Suprapubic skin (tissue), 4 donors: ENCODE measurements around the gene TXNDC11. TPM values are rescaled to one million over a fixed set of nuclear protein-coding genes. Genes with fewer than 3 reads are reported as not detected.

ENCODE experiments used
- DNase-seq, 2 donors: peaks; one replicate each; pipeline ENCODE4 v3.0.0-alpha.2; 2019; ENCODE audit warnings: low spot score in 2 of 2
- H3K27ac ChIP-seq: fragments of 200-600 bp; sonication (generic); one replicate; pipeline ENCODE4 v1.5.1; 2019
- H3K27me3 ChIP-seq: fragments of 200-600 bp; sonication (generic); one replicate; pipeline ENCODE4 v1.5.1; 2019
- H3K36me3 ChIP-seq: fragments of 200-600 bp; sonication (generic); one replicate; pipeline ENCODE4 v1.5.1; 2019
- H3K4me1 ChIP-seq: fragments of 200-600 bp; sonication (generic); one replicate; pipeline ENCODE4 v1.5.1; 2019
- H3K4me3 ChIP-seq: fragments of 200-600 bp; sonication (generic); one replicate; pipeline ENCODE4 v1.5.1; 2019; ENCODE audit warnings: mild to moderate bottlenecking
- H3K9me3 ChIP-seq: fragments of 200-600 bp; sonication (generic); one replicate; pipeline ENCODE4 v1.5.1; 2019
- EP300 ChIP-seq: sonication (generic); formaldehyde crosslinking; IDR thresholded peaks from one replicate; pipeline ENCODE4 v1.6.1; 2017; ENCODE audit warnings: antibody characterized with exemption
- POLR2A ChIP-seq, 2 donors: fragments of 450-650 bp; IDR thresholded peaks; one replicate each; pipeline ENCODE4 v1.6.1; 2017; ENCODE audit warnings: antibody characterized with exemption in 2 of 2, mild to moderate bottlenecking in 2 of 2, moderate library complexity in 2 of 2
- POLR2AphosphoS5 ChIP-seq, 3 donors: sonication (generic); formaldehyde crosslinking; IDR thresholded peaks; one replicate each; pipeline ENCODE4 v1.6.1; 2017; ENCODE audit warnings: antibody characterized with exemption in 3 of 3
- WGBS: methylation state at CpG from one replicate; pipeline ENCODE4 v1.1.5; 2018; 5-methylcytosine and 5-hydroxymethylcytosine counted together
- total RNA-seq, 4 donors: library from RNA; depleted of rRNA; stranded (reverse); fragments of >200 nt; gene quantifications; one replicate each; pipeline ENCODE4 v1.1.0, GENCODE V29; 2016
- TF ChIP-seq, protein P1 (sequence below), 2 donors: fragments of 200-600 bp in 1 of 2; fragments of 450-650 bp in 1 of 2; sonication (generic) in 1 of 2; IDR thresholded peaks; one replicate each; pipeline ENCODE4 v1.5.1; 2016 to 2019; ENCODE audit warnings: antibody characterized with exemption in 2 of 2, mild to moderate bottlenecking in 1 of 2, moderate library complexity in 1 of 2

Gene TXNDC11
- total RNA-seq, 4 donors from 2014 or later: 31.0 to 42.2 (median 35.1) TPM

DNA sequence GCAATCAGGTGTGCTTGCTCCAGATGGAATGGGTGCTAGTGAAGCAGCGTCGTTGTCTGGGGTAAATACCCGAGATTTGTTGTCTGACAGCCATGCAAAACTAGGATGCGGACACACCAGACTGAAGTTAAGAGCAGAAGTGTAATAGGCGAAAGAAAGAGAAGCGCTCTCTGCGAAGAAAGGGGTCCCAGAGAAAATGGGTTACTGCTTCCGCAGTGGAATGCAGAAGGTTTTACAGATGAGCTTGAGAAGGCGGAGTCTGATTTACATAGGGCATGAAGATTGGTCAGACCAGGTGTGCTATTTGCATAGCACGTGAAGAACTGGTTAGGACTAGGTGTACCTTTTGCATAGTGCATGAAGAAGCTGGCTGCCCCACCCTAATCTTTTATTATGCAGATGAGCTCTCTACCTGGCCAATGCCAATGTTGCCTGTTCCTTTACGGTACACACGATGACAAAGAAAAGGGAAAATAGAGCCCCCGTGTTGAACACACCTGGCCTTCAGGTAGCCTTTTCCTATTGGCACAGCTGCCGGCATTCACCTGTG, 106.4 kb downstream of the TXNDC11 start:
- peak overlapping the region; percentile 62 for H3K27ac ChIP-seq
- H3K9me3 ChIP-seq: no peaks in the 10 kb centered on the region
- no peaks in the 10 kb centered on the region for H3K27me3 ChIP-seq
- TF ChIP-seq POLR2A (IDR thresholded peaks at IDR 0.05) (no peak), POLR2AphosphoS5 (IDR thresholded peaks at IDR 0.05) (peak in 1 of 3 donors; percentile 8)
- no peaks in the 10 kb centered on the region for H3K36me3 ChIP-seq
- peak overlapping the region; percentile 22 for H3K4me3 ChIP-seq
- WGBS: 51% methylated on average over 14 of the region's 14 CpGs
- peaks cover 51% of the 10 kb centered on the region for H3K4me1 ChIP-seq
- DNase-seq: no peak

DNA sequence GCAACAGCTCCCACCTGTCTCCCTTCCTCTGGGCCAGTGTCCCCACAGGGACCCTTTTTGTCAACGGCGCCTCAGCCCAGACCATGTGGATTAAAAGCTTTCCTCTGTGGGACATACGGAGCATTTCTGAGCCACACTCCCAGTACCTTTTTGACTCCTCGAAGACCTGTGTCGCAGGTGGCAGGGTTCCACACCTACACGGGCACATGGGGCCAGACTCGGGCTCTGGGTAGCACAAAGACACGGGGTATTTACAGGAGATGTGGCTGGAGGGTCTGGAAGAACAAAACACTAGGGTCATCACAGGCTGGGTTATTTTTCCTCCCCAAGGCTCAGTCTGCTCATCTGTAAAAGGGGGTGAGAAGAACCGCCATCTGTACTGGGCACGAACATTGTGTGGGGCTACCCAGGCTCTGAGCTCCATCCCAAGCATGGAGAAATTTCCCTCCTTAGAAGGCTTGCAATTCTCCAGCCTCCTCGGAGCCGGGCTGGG, 106.9 kb downstream of the TXNDC11 start:
- H3K4me1 ChIP-seq: peaks cover 46% of the 10 kb centered on the region
- no peak for DNase-seq
- peak overlapping the region; percentile 62 for H3K27ac ChIP-seq
- H3K4me3 ChIP-seq: peak overlapping the region; percentile 22
- no peaks in the 10 kb centered on the region for H3K27me3 ChIP-seq
- no peaks in the 10 kb centered on the region for H3K36me3 ChIP-seq
- TF ChIP-seq POLR2A (IDR thresholded peaks at IDR 0.05): no peak
- TF ChIP-seq, protein P1, sequence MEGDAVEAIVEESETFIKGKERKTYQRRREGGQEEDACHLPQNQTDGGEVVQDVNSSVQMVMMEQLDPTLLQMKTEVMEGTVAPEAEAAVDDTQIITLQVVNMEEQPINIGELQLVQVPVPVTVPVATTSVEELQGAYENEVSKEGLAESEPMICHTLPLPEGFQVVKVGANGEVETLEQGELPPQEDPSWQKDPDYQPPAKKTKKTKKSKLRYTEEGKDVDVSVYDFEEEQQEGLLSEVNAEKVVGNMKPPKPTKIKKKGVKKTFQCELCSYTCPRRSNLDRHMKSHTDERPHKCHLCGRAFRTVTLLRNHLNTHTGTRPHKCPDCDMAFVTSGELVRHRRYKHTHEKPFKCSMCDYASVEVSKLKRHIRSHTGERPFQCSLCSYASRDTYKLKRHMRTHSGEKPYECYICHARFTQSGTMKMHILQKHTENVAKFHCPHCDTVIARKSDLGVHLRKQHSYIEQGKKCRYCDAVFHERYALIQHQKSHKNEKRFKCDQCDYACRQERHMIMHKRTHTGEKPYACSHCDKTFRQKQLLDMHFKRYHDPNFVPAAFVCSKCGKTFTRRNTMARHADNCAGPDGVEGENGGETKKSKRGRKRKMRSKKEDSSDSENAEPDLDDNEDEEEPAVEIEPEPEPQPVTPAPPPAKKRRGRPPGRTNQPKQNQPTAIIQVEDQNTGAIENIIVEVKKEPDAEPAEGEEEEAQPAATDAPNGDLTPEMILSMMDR (IDR thresholded peaks at IDR 0.05): no peak
- TF ChIP-seq EP300: no peak
- no peak for TF ChIP-seq POLR2AphosphoS5 (IDR thresholded peaks at IDR 0.05)
- WGBS: 82% methylated on average over 12 of the region's 12 CpGs
- no peaks in the 10 kb centered on the region for H3K9me3 ChIP-seq

DNA sequence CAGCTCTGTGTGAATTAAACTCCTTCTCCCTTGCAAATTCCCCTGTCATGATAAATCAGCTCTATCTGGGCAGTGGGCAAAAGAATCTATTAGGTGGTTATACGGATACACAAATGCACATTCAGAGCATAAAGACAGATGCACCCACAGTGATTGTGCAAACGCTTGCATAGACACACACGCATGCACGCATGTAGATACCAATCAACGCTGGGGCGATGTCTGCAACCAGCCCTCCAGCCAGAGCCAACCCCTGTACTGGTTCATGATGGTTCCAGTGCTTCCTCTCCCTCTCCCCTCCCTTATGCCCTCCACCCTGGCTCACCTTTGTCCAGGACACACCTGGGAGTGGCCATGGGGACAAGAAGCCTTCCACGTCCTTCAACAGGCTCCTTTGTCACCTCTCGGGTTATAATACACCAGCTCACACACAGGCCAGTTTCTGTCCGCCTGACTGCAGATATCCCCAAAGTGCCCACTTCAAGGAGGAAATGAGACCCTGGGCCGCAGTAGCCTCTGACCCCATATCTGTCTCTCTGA, 107.5 kb downstream of the TXNDC11 start:
- H3K9me3 ChIP-seq: no peaks in the 10 kb centered on the region
- no peak overlapping the region for H3K27ac ChIP-seq
- TF ChIP-seq EP300 (no peak), POLR2AphosphoS5 (IDR thresholded peaks at IDR 0.05) (no peak), POLR2A (IDR thresholded peaks at IDR 0.05) (no peak)
- TF ChIP-seq, protein P1 (IDR thresholded peaks at IDR 0.05): no peak
- 82% methylated on average over 10 of the region's 10 CpGs for WGBS
- no peak overlapping the region for H3K4me3 ChIP-seq
- no peaks in the 10 kb centered on the region for H3K27me3 ChIP-seq
- H3K36me3 ChIP-seq: no peaks in the 10 kb centered on the region
- no peak for DNase-seq
- H3K4me1 ChIP-seq: peaks cover 41% of the 10 kb centered on the region

DNA sequence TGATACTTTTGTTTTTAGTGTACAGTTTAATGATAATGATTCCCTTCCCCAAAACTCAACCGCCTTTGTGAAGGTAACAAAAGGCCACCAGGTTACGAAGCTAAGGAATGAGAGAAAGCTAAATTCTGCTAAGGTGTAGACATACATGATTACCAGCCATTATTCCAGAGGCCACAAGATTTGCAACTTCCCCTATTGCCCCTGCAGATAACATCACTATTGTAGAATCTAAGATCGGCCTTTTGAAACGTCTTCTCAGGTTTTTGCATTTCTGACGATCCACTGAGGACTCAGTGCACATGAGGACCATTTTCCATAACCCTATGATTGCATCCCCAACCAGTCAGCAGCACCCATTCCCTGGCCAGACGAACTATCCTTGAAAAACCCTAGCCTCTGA, 108.3 kb downstream of the TXNDC11 start:
- Histone ChIP-seq H3K27me3 (no peaks in the 10 kb centered on the region), H3K4me1 (peaks cover 42% of the 10 kb centered on the region), H3K36me3 (no peaks in the 10 kb centered on the region), H3K27ac (no peak overlapping the region), H3K4me3 (no peak overlapping the region), H3K9me3 (no peaks in the 10 kb centered on the region)
- TF ChIP-seq, protein P1 (IDR thresholded peaks at IDR 0.05): no peak
- TF ChIP-seq EP300 (no peak), POLR2A (IDR thresholded peaks at IDR 0.05) (no peak), POLR2AphosphoS5 (IDR thresholded peaks at IDR 0.05) (no peak)
- no peak for DNase-seq
- WGBS: 84% methylated on average over 6 of the region's 6 CpGs

DNA sequence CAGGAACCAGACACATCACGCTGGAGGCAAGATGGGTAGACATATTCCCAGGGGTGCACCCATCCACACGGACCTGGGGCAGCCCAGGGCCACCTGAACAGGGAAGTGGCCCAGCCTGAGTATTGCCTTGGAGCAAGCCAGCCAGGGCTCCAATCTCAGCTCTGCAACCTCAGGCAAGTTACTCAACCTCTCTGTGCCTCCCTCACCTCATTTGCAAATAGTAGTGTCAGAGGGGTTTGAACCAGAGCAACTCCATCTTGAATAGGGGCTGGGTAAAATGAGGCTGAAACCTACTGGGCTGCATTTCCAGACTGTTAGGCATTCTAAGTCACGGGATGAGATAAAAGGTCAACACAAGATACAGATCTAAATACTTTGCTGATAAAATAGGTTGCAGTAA, 109.5 kb downstream of the TXNDC11 start:
- Histone ChIP-seq H3K27ac (peak overlapping the region; percentile 62), H3K4me3 (no peak overlapping the region)
- TF ChIP-seq, protein P1 (IDR thresholded peaks at IDR 0.05): no peak
- TF ChIP-seq POLR2AphosphoS5 (IDR thresholded peaks at IDR 0.05): no peak
- TF ChIP-seq POLR2A (IDR thresholded peaks at IDR 0.05): no peak

More for the DNA sequence above, 109.5 kb downstream of the TXNDC11 start:
- DNase-seq: no peak
- peaks cover 54% of the 10 kb centered on the region for H3K4me1 ChIP-seq
- no peaks in the 10 kb centered on the region for H3K9me3 ChIP-seq
- H3K27me3 ChIP-seq: no peaks in the 10 kb centered on the region
- no peaks in the 10 kb centered on the region for H3K36me3 ChIP-seq
- 100% methylated on average over 1 of the region's 3 CpGs for whole genome bisulfite sequencing
